Activated CD4-positive, alpha-beta memory T cell treated with anti-CD3 and anti-CD28 coated beads, Interleukin-2, amount 10 ng/mL, durations not matched to agents 7 days and 5 days (primary cell): ENCODE measurements around the gene PCNX1. TPM values are rescaled to one million over a fixed set of nuclear protein-coding genes. Genes with fewer than 3 reads are reported as not detected.

Experiments used
- CTCF ChIA-PET: fragments of 350-600 bp; sonication (Branson Sonifier 250); formaldehyde crosslinking; loops from one replicate; lab custom pipeline; 2021; ENCODE audit warnings: antibody characterized with exemption, inconsistent platforms; lab: Charles Lee
- POLR2A ChIA-PET: fragments of 350-600 bp; sonication (Branson Sonifier 250); formaldehyde crosslinking; loops from one replicate; lab custom pipeline; 2021; ENCODE audit warnings: antibody characterized with exemption; lab: Charles Lee
- DNase-seq: peaks from one replicate; pipeline ENCODE4 v3.0.0-alpha.2; 2020
- H3K27ac Mint-ChIP-seq: one replicate; pipeline ENCODE4 v1.8.0; 2021; ENCODE audit warnings: mild to moderate bottlenecking, mixed read lengths
- H3K27me3 Mint-ChIP-seq: one replicate; pipeline ENCODE4 v1.8.0; 2021; ENCODE audit warnings: mixed read lengths
- H3K36me3 Mint-ChIP-seq: one replicate; pipeline ENCODE4 v1.8.0; 2021; ENCODE audit warnings: low read depth, mixed read lengths
- H3K4me1 Mint-ChIP-seq: one replicate; pipeline ENCODE4 v1.8.0; 2021; ENCODE audit warnings: mixed read lengths
- H3K4me3 Mint-ChIP-seq: one replicate; pipeline ENCODE4 v1.8.0; 2021; ENCODE audit warnings: mild to moderate bottlenecking, mixed read lengths
- H3K9me3 Mint-ChIP-seq: one replicate; pipeline ENCODE4 v1.8.0; 2021; ENCODE audit warnings: mixed read lengths
- total RNA-seq, 2 experiments: library from RNA; stranded (reverse); gene quantifications; one replicate each; pipeline ENCODE4 v1.2.3, GENCODE V29; 2021

PCNX1 gene
- total RNA-seq, 2 experiments from 2014 or later, result 56.9 to 60.4 TPM

DNA sequence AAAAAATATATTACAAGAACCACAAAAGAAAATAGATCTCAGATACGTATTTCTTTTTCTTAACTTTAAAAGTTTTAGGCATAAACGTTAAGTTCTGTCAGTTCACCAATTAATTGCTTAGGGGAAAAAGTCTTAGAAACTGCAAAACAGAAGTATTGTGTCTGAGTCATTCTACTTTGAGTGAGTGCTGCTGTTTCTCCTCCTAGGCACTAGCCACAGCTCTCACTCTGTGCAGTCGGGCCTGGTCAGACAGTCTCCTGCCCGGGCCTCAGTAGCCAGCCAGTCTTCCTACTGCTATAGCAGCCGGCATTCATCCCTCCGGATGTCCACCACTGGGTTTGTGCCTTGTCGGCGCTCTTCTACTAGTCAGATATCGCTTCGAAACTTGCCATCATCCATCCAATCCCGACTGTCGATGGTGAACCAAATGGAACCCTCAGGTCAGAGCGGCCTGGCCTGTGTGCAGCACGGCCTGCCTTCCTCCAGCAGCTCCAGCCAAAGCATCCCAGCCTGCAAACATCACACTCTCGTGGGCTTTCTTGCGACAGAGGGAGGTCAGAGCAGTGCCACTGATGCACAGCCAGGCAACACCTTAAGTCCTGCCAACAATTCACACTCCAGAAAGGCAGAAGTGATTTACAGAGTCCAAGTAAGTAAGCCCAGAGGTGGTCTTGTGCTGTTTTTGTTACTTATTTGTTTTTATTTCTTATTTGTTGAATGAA is 201.3 kb downstream of the PCNX1 start:
- Mint-ChIP-seq H3K36me3 (peaks cover 55% of the 10 kb centered on the region), H3K27ac (no peak overlapping the region), H3K4me1 (peaks cover 5% of the 10 kb centered on the region), H3K9me3 (no peaks in the 10 kb centered on the region), H3K27me3 (no peaks in the 10 kb centered on the region), H3K4me3 (no peak overlapping the region)
- no peak for DNase-seq
- CTCF ChIA-PET, result no interaction called here
- POLR2A ChIA-PET, result no interaction called here

DNA sequence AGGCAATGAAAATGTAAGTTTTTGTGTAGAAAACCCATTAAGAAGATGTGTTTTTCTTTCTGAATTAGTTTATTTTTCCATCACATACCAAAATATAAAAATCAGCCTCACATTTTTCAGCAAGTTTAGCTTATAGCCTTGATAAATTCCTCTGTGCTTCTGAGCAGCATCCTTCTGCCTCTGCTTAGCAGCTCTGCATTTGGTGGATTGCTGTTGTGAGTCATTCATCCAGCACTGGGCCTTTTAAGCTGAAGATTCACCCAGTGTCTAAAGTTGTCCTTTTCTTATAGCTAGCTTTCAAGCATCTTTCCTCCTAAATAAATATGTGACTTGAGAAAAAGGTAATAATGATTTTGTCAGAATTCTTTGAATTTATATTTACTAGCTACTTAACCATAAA is 206.1 kb downstream of the PCNX1 start:
- no peak for DNase-seq

DNA sequence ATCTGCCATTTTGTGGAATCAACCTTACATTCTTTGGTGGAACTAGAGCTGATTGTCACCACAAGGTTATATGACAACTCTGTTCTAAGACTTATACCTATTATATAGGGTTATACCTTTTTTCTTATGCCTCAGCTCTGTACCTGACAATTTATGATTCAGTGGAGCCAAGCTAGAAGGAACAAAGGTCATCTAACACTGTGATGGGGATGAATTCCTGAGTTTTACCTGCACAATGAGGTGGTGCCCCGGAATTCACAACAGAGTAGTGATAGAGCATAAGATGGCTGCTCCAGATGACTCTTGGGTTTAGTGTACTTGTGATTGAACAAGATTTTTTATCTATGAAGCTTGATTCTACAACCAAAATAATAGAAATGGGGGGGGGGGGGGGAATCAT is 207.3 kb downstream of the PCNX1 start:
- peaks cover 34% of the 10 kb centered on the region for H3K36me3 Mint-ChIP-seq
- H3K4me1 Mint-ChIP-seq, result peaks cover 8% of the 10 kb centered on the region
- ChIA-PET POLR2A (interaction anchor here (0.6 to 1.1 kb wide), 2 partner anchors 14 to 501 kb away, joined by 3 read pairs; no protein-coding TSS in a partner anchor), CTCF (interaction anchor here (0.8 kb wide), 1 partner anchor 9 kb away, joined by 3 read pairs; no protein-coding TSS in a partner anchor)
- H3K27ac Mint-ChIP-seq, result no peak overlapping the region
- H3K27me3 Mint-ChIP-seq, result no peaks in the 10 kb centered on the region
- no peak overlapping the region for H3K4me3 Mint-ChIP-seq
- H3K9me3 Mint-ChIP-seq, result no peaks in the 10 kb centered on the region
- DNase-seq, result no peak

More for the DNA sequence above, 206.1 kb downstream of the PCNX1 start:
- Mint-ChIP-seq H3K36me3 (peaks cover 40% of the 10 kb centered on the region), H3K27me3 (no peaks in the 10 kb centered on the region), H3K4me1 (peaks cover 8% of the 10 kb centered on the region), H3K27ac (no peak overlapping the region), H3K4me3 (no peak overlapping the region), H3K9me3 (no peaks in the 10 kb centered on the region)
- ChIA-PET POLR2A (no interaction called here), CTCF (interaction anchor here (0.6 kb wide), 1 partner anchor 640 kb away, joined by 3 read pairs; no protein-coding TSS in a partner anchor)

DNA sequence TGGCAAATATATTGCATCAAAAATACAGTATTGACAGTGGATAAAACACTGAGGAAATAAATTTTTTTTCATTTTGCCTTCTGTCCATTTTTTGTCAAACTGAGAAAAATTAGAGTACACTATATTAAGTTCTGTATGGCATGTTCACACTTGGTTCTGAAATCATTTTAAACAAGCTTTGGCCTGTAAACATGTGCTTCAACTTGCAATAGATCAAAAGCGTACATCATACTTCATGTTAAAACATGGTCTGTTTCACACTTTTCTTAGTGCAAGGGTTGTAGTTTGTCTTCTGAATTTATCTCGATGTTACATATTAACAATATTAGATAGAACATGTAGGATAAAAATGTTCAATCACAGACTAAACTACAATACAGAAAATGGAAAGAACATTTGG is 208.0 kb downstream of the PCNX1 start:
- H3K27me3 Mint-ChIP-seq, result no peaks in the 10 kb centered on the region

DNA sequence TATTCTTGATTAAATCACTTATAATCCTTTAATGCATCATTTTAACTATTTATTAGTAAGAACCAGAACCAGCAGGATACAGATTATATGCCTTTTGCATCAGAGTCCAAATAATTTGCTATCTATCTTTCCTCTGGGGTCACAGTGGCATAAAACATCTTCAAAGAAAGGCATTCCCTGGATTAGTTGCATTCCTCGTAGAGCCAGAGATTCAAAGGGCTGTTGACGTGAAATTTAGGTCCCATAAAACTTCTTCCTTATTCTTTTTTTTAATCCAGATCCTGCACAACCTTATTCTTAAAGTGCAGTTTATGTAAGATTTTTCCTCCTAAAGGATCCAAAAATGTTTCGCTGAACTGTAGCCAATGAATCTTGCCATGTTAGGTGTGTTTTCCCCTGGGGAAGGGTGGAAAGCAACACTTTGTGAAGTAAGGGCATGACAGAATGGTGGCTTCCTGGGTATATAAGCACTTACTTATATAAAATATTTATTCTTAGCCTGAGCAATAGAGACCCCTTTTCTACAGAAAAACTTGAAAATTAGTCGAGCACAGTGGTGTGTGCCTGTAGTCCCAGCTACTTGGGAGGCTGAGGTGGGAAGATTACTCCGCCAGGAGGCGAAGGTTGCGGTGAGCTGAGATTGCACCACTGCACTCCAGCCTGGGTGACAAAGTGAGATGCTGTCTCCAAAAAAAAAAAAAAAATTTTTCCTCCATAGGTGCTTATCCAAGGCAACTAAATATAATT is 208.7 kb downstream of the PCNX1 start:
- H3K4me3 Mint-ChIP-seq, result no peak overlapping the region
- no peak overlapping the region for H3K27ac Mint-ChIP-seq
- POLR2A ChIA-PET, result no interaction called here
- H3K9me3 Mint-ChIP-seq, result no peaks in the 10 kb centered on the region
- DNase-seq, result no peak
- H3K4me1 Mint-ChIP-seq, result peaks cover 10% of the 10 kb centered on the region
- H3K36me3 Mint-ChIP-seq, result peaks cover 26% of the 10 kb centered on the region
- CTCF ChIA-PET, result no interaction called here
- H3K27me3 Mint-ChIP-seq, result no peaks in the 10 kb centered on the region

More for the DNA sequence above, 208.0 kb downstream of the PCNX1 start:
- ChIA-PET POLR2A (no interaction called here), CTCF (interaction anchor here (0.8 kb wide), 1 partner anchor 10 kb away, joined by 3 read pairs; no protein-coding TSS in a partner anchor)
- Mint-ChIP-seq H3K36me3 (peaks cover 30% of the 10 kb centered on the region), H3K9me3 (no peaks in the 10 kb centered on the region), H3K27ac (no peak overlapping the region), H3K4me3 (no peak overlapping the region), H3K4me1 (peaks cover 8% of the 10 kb centered on the region)
- no peak for DNase-seq

DNA sequence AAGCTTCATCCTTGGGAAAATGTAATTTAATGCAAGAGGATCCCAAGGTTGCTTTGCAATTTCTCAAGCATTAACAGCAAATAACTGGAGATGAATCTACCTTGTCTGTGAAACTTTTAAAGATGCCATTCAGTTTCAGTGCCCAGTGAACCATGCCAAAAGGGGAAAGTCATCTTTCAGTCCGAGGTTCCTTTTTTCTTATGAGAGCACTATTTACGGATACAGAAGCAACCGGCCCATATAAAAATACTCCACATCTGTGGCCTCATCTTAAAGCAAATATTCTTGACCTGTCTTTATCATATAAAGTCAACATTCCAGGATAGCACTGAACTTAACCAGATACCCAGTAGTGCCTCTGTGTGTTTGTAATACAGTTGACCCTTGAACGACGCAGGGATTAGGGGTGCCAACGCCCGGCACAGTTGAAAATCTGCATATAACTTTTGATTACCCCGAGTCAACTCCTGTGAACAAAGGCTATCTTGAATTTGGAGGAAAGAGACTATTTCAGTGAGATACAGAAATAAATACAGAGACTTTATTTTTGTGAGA is 209.4 kb downstream of the PCNX1 start:
- H3K36me3 Mint-ChIP-seq, result peaks cover 21% of the 10 kb centered on the region
- DNase-seq, result no peak
- no peaks in the 10 kb centered on the region for H3K27me3 Mint-ChIP-seq
- H3K4me1 Mint-ChIP-seq, result peaks cover 10% of the 10 kb centered on the region
- no peak overlapping the region for H3K4me3 Mint-ChIP-seq
- H3K9me3 Mint-ChIP-seq, result no peaks in the 10 kb centered on the region
- no peak overlapping the region for H3K27ac Mint-ChIP-seq
- CTCF ChIA-PET, result no interaction called here
- POLR2A ChIA-PET, result no interaction called here

DNA sequence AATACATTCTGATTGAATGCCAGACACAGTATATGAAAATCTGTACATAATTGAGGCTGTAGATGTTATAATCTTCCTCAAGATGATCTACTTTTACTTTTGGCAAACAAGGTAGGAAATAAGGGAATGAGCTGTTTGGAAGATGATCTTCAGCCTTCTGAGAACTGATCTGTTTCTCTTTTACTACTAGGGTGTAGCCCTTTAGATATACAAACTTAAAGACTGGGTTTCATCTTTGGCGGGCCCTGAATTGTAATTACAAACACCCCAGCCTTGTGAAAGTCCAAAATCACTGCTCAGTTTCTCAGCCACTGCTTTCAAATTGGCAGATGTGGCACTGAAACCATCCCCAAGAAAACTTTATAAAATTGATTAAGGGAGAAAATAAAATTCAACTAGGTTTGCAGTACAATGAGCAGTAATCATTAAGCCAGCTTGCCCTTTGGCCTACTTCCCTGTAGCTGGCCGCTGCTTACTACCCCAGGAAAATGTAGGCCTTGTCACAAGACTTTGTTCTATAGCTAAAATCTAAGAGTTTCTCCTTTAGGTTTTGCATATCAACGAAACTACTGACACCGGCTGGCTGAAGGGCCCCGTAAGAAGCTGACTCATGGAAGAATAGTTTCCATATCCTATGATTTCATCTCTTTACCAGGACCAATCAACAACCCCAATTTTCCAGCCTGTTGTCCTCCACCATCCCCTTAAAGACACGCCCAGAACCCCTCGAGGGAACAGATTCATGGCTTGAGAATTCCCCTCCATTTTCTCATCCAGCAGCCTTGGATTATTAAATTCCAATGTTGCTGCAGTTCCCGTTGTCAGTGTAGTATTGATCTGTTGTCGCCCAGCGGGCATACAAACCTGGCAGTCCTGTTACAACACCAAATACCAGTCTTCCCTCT is 210.8 kb downstream of the PCNX1 start:
- DNase-seq, result no peak
- H3K4me3 Mint-ChIP-seq, result no peak overlapping the region
- no peaks in the 10 kb centered on the region for H3K27me3 Mint-ChIP-seq
- H3K36me3 Mint-ChIP-seq, result peaks cover 15% of the 10 kb centered on the region
- H3K4me1 Mint-ChIP-seq, result peaks cover 10% of the 10 kb centered on the region
- ChIA-PET CTCF (no interaction called here), POLR2A (interaction anchor here (1.1 kb wide), 1 partner anchor 13 kb away, joined by 3 read pairs; no protein-coding TSS in a partner anchor)
- H3K9me3 Mint-ChIP-seq, result no peaks in the 10 kb centered on the region
- no peak overlapping the region for H3K27ac Mint-ChIP-seq

DNA sequence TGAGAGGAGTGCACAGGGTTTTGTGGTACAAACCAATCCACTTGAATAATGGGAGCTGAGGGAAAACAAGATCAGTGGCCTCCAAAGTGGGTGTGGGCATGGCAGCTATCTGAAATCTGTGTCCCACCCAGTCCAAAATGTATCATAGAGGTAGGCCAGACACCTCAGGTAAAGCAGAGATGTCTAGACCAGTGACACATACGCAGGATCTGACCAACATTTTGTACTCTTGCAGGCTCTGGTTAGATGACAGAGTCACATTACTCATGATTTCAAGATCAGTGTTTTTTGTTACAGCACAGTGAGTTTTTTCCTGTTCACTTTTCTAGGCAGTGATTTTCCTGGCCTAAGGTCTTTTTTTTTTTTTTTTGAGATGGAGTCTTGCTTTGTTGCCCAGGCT is 211.8 kb downstream of the PCNX1 start:
- Mint-ChIP-seq H3K9me3 (no peaks in the 10 kb centered on the region), H3K4me1 (peaks cover 10% of the 10 kb centered on the region), H3K27me3 (no peaks in the 10 kb centered on the region), H3K4me3 (no peak overlapping the region), H3K27ac (no peak overlapping the region), H3K36me3 (peaks cover 11% of the 10 kb centered on the region)
- POLR2A ChIA-PET, result interaction anchor here (1.1 kb wide), 1 partner anchor 14 kb away, joined by 3 read pairs; no protein-coding TSS in a partner anchor
- CTCF ChIA-PET, result interaction anchor here (1.0 to 1.2 kb wide), 2 partner anchors 69 to 633 kb away, joined by 3 read pairs; no protein-coding TSS in a partner anchor
- DNase-seq, result no peak

DNA sequence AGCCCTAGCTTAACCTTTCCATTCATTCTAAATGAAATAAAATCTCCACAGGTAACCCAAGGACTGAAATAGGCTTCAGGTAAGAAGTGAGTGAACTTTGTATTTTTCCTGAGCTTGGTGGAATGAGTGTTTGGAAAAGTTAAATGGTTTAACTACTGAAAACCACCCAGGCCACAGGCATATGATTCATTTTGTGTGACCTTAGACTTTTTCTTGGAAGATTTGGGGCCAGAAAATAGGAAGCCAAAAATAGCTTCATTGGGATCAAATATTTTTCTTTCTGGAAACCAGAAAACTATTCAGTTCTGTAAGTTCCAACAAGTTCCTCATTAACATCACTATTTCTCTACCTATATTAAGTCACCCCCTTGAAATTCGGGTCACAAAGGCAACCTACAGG is 212.6 kb downstream of the PCNX1 start:
- CTCF ChIA-PET, result interaction anchor here (1.0 to 1.2 kb wide), 2 partner anchors 69 to 633 kb away, joined by 3 read pairs; no protein-coding TSS in a partner anchor
- POLR2A ChIA-PET, result interaction anchor here (0.5 kb wide), 1 partner anchor 15 kb away, joined by 3 read pairs; no protein-coding TSS in a partner anchor
- Mint-ChIP-seq H3K36me3 (peaks cover 11% of the 10 kb centered on the region), H3K27me3 (no peaks in the 10 kb centered on the region), H3K9me3 (no peaks in the 10 kb centered on the region), H3K4me1 (peaks cover 10% of the 10 kb centered on the region), H3K4me3 (no peak overlapping the region), H3K27ac (no peak overlapping the region)
- DNase-seq, result no peak

DNA sequence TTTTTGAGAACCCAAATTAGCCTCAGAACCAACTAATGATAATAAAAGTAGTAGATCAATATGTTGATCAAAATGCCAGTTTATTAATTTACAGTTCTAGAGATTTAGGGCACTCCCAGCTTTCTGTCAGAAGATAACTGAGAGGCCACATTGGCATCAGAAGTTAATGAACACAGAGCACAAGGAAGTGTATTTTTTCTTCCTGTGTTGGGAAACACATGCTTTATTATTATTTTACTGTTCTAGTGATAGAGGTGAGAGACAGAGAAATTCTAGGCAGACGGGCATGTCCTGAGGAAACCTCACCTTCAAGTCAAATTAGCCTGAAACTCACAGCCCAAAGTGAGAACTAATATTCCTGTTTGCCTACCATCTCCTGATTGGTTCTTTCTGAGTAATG is 213.7 kb downstream of the PCNX1 start:
- no peaks in the 10 kb centered on the region for H3K9me3 Mint-ChIP-seq
- H3K4me3 Mint-ChIP-seq, result no peak overlapping the region
- ChIA-PET POLR2A (interaction anchor here (0.8 kb wide), 1 partner anchor 9 kb away, joined by 3 read pairs; no protein-coding TSS in a partner anchor), CTCF (no interaction called here)
- H3K27ac Mint-ChIP-seq, result no peak overlapping the region
- DNase-seq, result no peak
- H3K4me1 Mint-ChIP-seq, result peaks cover 10% of the 10 kb centered on the region
- H3K36me3 Mint-ChIP-seq, result peaks cover 11% of the 10 kb centered on the region
- H3K27me3 Mint-ChIP-seq, result no peaks in the 10 kb centered on the region

DNA sequence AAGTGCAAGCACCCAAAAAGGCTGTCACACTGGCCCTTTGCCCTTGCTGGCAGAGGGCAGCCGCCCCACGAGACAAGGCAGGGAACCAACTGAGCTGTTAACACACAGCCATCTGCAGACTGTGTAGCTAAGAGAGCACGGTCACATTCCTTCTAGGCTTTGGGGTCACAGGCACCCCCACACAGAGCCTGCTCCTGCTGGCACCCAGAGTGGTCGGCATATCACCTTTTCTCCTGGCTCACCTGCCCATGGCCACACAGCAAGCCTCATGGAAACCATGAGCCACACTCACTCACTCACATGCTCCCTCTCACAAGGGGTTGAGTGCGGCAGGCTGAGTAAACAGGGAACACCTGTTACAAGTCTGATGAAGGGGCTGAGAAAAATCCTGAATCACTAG is 214.5 kb downstream of the PCNX1 start:
- Mint-ChIP-seq H3K4me3 (no peak overlapping the region), H3K9me3 (no peaks in the 10 kb centered on the region), H3K4me1 (peaks cover 10% of the 10 kb centered on the region), H3K27me3 (no peaks in the 10 kb centered on the region), H3K27ac (no peak overlapping the region), H3K36me3 (peaks cover 11% of the 10 kb centered on the region)
- ChIA-PET CTCF (no interaction called here), POLR2A (no interaction called here)
- DNase-seq, result no peak
